AG20443 (cell line): ENCODE measurements around the gene PDIA5.
"Not testable (repeated sequence)": the region's sequence is repeated elsewhere in the genome, so short reads cannot be mapped to it uniquely, and the experiment has no call there.

Experiments used
- DNase-seq: peaks from one replicate; pipeline ENCODE4 v3.0.0; 2012; ENCODE audit warnings: low spot score, mixed read lengths

The PDIA5 gene

DNA sequence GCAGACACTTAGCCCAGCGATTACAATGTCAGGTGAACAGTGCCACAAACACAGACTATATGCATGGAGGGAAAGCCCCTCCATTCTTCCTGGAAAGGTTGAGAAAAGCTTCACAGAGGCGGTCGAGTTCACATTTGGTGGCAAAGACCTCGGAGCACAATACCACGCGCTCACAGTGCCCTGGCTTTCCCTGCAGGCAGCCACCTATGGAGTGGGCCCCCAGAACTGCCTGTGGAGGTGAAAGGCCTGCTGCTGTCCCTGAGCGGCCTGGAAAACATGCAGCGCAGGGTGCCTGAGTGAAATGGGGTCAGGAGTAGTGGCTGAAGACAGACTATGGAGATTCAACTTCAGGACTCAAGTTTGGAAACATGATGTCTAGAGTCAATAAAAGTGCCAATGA, 26.9 kb downstream of the PDIA5 start:
- DNase-seq: no peak

DNA sequence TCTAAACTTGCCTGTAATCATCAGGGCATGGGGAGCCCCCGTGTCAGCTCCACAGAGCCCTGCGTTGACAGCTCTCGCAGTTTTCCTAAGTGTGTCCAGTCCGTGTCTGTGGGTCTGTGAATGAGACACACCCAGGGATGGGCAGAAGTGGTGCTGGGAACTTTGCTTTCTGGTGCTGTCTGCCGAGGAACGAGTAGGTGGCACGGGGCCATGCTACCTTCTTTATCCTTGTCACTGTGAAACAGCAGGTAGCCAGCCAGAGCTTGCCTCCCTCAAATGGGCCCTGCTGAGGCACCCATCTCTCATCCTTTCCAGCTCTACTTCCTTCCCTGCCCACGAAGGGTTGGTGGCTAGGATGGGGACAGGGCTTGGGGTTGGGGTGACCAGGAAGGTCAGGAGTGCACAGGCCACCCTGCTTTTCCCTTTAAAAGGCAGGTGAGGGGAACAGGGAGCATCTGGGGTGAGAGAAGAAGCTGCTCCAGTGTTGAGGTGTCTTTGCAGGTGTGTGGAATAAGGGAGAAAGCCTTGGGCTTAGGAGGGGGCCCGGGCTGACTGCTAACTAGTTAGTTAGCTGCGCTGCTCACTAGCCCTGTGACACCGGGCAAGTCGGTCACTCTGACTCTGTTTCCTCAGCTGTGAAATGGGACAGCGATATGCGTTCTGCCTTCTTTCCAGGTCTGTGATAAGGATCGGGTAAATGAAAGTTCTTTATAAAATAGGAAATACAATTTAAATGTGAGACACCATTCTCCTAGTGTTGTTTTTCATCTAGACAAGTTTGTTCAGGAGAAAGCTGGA, 27.9 kb downstream of the PDIA5 start:
- no peak for DNase-seq

DNA sequence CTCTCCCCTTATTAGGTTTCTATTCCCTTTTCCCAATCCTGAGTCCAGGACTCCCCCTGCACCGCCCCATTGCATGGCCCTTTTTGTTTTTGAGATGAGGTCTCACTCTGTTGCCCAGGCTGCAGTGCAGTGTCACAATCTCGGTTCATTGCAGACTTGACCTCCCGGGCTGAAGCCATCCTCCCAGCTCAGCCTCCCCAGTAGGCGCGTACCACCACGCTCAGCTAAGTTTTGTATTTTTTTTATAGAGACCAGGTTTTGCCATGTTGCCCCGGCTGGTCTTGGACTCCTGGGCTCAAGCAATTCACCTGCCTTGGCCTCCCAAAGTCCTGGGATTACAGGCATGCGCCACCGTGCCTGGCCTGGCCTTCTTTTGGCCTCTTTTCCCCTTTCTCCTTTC, 29.3 kb downstream of the PDIA5 start:
- DNase-seq: no peak

DNA sequence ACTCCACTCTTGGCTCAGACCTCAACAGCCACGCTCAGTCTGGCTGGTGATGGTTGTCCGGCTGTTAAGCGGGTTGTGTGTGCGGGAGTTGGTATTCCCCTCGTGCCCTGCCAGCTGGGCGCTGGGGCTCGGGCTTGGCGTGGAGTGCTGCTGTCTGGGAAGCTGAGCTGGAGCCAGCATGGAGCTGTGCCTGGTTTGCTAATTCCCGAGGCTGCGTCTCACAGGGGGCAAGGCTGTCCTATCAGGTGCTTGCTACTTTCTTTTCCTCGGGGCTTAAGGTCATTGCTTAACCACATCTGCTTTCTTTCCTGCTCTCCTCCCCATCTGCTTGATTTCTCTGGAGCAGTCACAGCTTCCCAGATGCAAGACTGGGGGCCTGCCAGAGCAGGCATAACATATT, 29.9 kb downstream of the PDIA5 start:
- DNase-seq: peak; percentile 52

DNA sequence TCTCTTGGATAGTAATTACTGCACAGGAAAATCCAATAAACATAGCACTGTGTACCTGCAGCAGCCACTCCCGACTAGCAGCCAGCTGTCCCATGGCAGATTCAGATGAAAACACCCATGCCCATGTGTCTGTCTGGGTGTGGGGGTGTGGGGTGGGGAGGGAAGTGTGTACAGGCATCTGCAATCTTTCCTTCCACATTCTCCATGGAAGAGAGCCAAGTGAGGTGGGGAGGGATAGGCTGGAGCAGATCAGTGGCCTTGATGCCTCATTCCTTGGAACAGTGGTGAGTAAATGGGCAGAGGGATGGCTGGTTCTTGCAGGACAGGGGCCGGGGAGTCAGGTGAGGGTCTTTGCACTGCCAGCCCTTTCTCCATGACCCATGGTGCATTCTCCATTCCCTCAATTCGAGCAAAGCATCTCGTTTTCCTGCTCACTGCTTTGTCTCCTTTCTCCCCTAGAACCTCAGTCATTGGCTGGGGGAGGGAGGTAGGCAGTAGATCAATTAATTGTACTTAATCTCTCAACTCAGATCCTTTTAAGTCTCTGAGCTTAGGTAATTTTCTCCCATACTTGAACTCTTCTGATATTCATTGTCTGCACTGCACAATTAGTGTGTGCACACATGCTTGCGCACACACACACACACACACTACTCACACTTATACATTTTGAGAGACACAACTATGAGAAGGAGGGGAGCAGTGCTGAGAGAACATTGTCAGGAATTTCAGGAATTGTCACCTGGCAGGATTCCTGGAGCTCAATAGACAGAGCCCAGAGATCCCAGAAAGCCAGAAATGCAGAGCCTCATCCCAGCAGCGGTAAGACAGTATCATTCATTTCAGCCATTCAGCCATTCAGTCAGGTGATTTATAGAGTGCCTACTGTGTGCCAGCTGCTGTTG, 31.9 kb downstream of the PDIA5 start:
- DNase-seq: peak; percentile 68

DNA sequence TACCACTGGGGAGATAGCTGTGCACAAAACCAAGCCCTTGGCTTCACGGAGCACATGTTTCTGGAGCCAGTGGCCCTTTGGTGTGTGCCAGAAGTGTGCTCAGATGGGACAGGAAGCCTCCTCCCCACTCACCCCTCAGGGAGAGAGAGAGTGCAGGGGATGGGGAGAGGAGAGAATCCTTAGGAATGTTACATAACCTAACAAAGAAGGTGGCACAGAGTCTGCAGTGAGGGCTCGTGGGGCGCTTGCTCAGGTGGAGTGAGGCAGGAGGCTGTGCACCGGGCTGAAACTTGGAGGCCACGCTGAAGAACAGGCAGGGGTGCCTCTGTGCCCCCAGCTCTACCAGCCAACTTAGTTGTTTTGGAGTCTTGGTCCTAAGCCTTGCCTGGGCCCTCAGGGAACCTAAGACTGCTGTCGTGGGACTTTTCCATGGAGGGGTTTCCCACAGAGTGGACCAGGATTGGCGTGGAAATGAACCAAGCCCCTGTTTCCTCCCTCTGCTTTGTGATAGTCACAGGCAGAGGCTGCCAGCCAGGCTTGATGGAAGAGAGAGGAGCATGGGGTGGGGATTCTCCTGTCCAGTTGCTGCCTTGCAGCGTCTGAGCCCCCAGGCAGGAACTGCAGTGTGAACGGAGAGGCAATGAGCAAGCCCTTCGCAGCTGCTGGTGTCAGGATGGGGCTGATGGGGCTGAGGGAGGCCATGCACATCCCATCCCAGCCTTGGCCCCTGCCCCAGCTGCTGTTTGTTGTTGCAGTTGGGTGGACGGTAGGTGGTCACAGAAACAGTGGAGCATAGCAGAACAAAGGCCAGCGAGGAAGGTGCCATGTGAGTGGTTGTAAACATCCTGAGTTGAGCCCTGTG, 32.7 kb downstream of the PDIA5 start:
- DNase-seq: no peak

DNA sequence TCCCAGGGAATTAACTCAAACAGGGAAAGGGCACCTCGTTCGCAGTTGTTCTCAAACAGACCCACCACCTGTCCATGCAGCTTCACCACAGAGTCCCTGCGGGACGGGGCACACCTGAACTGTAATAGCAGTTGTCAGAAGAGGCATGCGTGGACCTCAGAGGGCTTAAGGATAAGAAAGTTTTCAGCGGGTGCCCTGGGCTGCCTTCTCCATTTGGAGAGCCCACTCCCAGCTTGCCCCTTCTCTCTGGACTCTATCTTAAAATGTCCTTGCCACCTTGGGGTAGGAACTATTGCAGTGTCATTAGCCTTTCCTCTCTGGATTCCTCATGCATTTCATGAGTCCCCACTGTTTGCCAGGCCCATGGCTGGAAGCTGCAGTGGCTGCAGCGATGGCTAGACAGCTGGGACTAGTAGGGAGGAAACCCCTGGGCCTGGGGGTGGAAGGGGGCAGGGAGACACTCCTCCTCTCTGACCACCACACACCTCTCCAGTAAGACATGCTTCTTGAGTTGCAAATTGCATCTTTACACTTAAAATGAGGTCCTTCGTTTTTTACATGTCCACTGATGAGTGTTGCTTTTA, 33.5 kb downstream of the PDIA5 start:
- no peak for DNase-seq

DNA sequence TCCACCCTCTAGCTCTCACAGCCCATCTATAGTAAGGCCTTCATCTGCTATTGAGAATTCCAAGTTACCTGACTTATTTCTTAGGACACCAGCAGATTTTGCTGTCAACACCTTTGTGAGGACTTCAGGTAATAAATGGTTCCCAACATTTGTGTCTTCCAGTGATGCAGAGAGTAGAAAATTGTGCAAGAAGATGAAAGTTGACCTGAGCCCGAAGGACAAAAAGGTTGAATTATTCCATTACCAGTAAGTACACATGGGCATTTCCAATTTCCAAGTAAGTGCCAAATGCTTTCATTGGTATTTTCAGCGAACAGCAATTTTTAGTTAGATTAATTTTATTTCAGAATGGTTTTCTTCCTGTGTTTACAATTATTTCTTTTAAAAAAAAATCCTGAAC, 35.4 kb downstream of the PDIA5 start:
- no peak for DNase-seq

DNA sequence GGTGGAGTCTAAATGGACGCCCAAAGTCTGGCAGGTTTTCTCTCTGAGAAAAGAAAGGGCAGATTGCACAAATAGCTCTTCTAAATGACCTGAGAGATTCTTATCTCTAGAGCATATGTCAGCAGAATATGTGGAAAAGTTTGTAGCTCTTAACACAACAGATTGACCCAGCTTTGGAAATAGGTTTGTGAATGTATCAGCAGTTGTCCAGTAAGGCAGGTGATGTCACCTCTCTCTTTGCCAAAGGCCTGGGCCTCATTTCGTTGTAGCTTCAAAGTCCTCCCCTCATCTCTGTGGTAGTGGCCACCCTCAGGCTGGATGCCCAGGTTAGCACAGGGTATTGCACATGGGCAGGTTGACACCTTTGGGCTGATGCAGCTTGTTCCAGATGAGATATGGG, 36.0 kb downstream of the PDIA5 start:
- DNase-seq: no peak

DNA sequence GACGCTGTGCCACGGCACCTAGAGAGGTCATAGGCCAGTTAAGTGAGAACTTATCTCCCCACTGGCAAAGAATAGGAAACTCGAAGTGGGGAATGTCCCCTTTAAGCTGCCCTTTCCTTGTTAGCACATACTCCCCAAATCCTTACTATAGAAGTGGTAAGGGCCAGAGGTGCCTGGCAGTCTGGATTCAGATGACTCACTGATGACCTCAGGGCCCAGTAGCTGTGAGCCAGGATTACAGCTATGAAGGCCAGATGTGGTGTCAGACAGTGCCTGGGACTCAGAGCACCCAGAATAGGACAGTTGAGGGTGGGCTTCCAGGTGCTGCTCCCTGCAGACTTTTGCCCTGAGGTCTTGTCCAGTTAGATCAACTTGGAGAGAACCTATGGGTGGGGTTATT, 37.7 kb downstream of the PDIA5 start:
- DNase-seq: peak; percentile 91

DNA sequence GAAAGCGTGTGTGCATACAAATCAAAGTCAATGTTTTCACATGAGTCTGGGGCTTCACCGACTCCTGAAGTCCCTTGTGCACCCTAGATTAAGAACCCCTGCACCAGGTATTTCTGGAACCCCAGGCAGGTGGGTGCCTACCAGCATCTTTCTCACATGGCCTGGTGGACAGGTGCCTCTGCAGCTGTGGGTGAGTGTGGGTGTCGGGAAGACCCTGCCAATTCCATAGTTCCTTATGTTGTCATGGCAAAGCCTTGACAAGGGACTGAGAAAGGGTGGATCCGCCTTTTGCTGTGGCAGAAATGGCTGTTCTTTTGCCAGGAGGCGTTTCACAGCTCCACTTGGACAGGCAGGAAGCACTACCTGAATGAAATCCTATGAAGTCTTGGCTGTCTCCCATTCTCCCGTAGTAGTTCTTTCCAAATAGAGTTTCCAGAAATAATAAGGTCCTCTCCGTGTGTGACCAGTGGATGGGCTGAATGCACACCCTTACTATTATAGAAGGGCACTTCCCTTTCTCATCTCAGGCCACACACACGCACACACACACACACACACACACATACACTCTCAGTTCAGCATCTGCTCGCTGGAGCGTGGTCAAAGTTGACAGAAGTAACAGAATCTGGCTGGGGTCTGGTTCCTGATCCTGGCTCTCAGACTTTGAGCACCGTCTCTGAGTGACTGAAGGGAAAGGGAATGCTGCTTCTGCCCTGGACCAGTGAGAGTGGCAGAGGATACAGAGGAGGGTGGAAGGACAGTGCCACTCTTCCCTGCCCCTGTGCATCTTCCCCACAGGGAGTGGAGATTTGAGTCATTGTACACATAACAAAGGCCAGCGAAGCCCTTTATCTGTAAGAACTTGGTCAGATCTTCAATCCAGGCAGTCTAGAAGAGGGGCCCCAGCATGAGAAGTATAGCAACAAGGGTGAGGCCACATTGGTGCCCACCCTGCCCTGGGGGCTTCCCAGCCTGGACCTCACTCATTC, 38.7 kb downstream of the PDIA5 start:
- DNase-seq: no peak

DNA sequence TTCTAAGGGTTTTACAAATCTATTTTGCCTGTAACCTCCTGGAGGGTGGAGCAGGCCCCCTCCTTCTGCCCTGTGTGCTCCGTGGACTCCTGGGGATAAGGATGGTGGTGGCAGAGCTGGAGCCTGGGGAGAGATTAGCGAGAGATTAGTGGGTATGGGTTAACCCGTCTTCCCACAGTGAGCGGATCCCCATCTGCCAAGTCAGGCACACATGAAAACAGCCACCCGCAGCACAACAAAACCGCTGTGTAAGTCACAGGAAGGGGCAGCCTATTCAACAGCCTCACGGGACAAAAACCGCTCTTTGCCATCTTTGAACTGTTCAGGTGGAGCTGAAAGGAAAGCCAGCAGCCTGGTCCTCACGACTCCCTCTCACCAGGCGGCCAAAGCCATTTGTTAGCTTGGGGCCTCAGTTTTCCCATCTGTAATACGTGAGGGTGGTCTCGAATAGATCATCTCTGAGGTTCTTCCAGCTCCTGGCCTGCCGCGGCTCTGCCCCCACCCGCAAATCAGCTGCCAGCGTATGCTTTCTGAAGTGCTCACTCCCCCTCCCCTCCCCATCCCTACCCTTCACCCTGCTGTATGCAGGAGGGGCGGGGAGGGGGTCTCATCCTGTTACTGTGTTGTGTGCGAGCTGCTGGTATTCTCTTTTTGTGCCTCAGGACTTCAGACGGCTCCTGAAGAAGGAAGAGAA, 43.6 kb downstream of the PDIA5 start:
- DNase-seq: no peak

DNA sequence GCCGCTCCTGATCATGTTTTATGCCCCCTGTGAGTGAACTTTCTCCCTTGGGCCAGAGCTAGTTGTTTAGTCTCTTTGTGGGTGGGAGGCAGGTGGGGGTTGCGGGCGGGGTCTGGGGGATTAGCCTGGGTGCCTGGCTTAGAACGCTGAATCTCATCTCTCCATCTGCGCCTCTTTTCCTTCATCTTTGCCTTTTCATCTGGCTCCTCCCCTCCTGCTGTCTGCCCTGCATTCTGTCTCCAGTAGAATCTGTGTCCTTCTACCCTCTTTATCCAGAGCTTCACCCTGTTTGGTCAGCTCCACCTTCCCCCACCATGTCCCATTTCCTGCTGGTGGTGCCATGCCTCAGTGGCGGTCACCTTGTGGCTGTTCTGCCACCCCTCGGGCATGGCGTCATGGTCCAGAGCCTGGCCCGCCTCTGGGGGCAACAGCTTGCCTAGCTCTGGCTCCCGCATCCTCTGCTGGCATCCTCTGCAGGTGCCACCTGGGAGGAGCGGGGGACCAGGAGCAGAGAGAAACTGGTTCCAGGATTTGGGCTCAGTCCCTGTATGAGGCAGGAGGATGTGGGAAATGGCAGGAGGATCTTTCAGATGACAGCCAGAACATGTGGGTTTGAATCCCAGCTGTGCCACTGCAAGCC, 44.3 kb downstream of the PDIA5 start:
- no peak for DNase-seq

DNA sequence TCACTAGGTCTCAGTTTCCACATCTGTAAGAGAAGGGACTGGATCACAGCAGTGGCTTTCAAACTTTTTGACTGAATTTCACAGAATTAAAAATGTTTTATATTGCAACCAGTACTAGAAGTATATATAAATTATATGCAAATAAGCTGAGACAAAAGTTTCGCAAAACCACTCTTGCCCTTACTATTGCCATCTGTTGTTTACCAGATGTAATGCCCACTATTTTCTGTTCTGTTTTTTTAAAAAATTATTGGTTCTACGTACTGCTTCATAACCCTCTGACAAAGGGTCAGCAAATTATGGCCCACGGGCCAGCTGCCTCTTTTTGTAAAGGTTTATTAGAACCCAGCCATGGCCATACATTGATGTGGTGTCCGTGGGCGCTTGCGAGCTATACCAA, 44.8 kb downstream of the PDIA5 start:
- DNase-seq: no peak

DNA sequence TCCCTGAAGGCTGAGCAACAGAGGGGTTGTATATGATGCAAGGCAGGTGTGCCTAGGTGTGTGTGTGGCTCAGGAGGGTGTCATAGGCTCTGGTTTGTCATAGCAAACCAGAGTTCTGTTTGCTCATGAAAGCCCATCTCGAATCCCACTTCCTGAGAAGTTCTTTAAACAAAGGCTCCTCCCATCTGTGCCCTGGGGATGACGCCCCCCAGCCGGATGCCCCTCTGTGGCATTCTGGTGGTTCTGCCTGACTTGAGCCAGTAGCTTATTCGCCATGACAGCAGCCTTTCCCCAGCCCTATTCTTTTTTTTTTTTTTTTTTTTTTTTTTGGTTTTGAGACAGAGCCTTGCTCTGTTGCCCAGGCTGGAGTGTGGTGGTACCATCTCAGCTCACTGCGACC, 45.4 kb downstream of the PDIA5 start:
- no peak for DNase-seq

DNA sequence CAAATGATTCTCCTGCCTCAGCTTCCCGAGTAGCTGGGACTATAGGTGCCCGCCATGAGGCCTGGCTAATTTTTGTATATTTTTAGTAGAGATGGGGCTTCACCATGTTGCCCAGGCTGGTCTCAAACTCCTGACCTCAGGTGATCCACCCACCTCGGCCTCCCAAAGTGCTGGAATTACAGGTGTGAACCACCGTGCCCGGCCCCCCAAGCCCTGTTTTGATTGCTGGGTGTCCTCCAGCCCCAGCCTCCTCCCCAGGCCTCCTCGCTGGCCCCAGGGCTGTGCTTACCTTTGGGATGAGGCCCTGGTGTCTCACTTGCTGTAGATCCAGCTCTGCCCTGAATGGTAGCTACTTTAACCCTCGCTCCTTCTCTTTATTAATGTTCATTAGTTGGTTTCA, 45.8 kb downstream of the PDIA5 start:
- not testable (repeated sequence) for DNase-seq

DNA sequence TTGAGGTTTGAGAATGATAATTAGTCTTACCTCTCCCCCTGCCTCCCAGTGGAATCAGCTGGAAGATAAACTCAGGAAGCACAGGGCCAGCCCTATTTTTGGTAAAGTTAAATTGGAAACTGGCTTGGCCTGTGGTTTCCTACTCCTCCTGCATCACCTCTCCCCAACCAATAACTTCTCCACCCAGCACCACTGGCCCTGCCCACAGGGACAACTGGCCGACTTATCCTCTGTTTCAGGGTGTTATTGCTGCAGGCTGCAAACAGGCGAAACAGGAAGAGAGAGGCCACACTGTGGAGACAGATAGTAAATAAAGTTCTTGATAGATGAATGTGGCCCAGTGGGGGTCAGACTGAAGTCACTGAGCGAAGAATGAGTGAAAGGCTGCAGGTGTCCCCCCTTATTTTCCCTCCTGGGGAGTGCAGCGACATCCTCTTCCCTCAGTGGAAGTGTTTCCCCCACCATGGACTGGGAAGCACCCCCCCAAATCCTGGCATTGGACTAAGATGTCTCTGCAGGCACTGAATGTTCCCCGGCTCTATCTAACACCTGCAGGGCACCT, 47.1 kb downstream of the PDIA5 start:
- DNase-seq: no peak

DNA sequence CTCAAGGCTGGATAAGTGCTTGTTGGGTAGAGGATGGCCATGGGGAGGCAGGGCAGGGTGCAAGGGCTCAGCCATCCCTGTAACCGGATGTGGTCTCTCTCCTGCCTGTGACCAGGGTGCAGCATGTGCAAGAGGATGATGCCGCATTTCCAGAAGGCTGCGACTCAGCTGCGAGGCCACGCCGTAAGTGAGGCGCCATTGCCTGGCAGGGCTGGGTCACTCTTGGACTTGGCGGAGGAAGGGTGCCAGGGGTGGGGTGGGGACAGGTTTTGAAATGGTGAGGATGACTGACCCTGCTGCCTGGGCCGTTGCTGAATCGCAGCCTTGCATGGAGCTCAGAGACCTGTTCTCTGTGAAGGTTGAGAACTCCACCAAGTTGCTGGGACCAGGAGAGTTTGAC, 49.3 kb downstream of the PDIA5 start:
- no peak for DNase-seq

DNA sequence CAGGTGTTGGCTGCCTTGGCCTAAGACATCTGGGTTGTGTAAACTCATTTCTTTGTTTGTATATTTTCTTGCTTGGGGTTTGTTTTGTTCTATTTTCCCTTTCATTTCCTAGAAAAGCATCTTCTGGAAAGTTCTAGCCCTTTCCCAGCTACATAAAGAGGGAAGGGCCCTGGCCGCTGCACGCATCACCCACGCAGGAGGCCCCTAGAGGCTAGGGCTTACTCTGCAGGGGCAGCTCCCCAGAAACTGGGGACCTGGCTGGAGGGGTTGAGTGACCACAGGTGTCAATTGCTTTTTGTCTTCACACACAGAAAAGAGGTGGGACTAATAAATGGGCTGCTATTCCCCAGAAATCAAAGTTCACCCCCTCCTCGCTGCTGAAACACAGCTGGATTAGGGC, 52.6 kb downstream of the PDIA5 start:
- DNase-seq: no peak
